Measurements from ENCODE around the gene NEUROD4.

Gene NEUROD4

GRCh38 chr12:55044135-55044534, 24.4 kb downstream of the NEUROD4 start:
- Histone ChIP-seq H3K4me1 (ENCODE audit: low read length) (no peaks in the 10 kb centered on the region), H3K27me3 (ENCODE audit: low read depth, low read length) (peaks cover 21% of the 10 kb centered on the region), H3K9me3 (ENCODE audit: insufficient read depth, low read length) (no peaks in the 10 kb centered on the region), H2AFZ (ENCODE audit: low read depth, low read length) (no peak overlapping the region), H4K20me1 (ENCODE audit: insufficient read depth, low read length) (no peaks in the 10 kb centered on the region), H3K4me3 (ENCODE audit: low read length) (no peak overlapping the region), H3K9ac (ENCODE audit: low read length) (no peak overlapping the region), H3K27ac (ENCODE audit: low read length) (no peak overlapping the region), H3K79me2 (ENCODE audit: low read length) (no peaks in the 10 kb centered on the region), H3K36me3 (replicated peaks; ENCODE audit: low read depth, low read length) (no peaks in the 10 kb centered on the region), H3K4me2 (ENCODE audit: low read length) (no peak overlapping the region)
- no peak for TF ChIP-seq CTCF (IDR thresholded peaks at IDR 0.05; ENCODE audit: low read depth, low read length)
- no peak for TF ChIP-seq EZH2phosphoT487 (IDR thresholded peaks at IDR 0.05; ENCODE audit: low read depth)

- H3K9ac ChIP-seq (ENCODE audit: low read length): no peak overlapping the region
- no peaks in the 10 kb centered on the region for H3K36me3 ChIP-seq (replicated peaks; ENCODE audit: low read depth, low read length)
- H3K27ac ChIP-seq (ENCODE audit: low read length): no peak overlapping the region
- TF ChIP-seq CTCF (IDR thresholded peaks at IDR 0.05; ENCODE audit: low read depth, low read length): no peak
- H3K79me2 ChIP-seq (ENCODE audit: low read length): no peaks in the 10 kb centered on the region
- H4K20me1 ChIP-seq (ENCODE audit: insufficient read depth, low read length): no peaks in the 10 kb centered on the region
- H3K4me3 ChIP-seq (ENCODE audit: low read length): no peak overlapping the region
- no peak overlapping the region for H3K4me2 ChIP-seq (ENCODE audit: low read length)
- H3K4me1 ChIP-seq (ENCODE audit: low read length): no peaks in the 10 kb centered on the region
- H2AFZ ChIP-seq (ENCODE audit: low read depth, low read length): no peak overlapping the region
- H3K27me3 ChIP-seq (ENCODE audit: low read depth, low read length): no peaks in the 10 kb centered on the region
- H3K9me3 ChIP-seq (ENCODE audit: insufficient read depth, low read length): no peaks in the 10 kb centered on the region
These were observed 29.9 kb downstream of the NEUROD4 start for GRCh38 chr12:55049676-55050075.

GRCh38 chr12:55051197-55051947, 31.6 kb downstream of the NEUROD4 start:
- TF ChIP-seq CTCF (IDR thresholded peaks at IDR 0.05; ENCODE audit: low read depth, low read length): no peak
- TF ChIP-seq EZH2phosphoT487 (IDR thresholded peaks at IDR 0.05; ENCODE audit: low read depth): no peak
- H3K4me1 ChIP-seq (ENCODE audit: low read length): no peaks in the 10 kb centered on the region
- no peak overlapping the region for H2AFZ ChIP-seq (ENCODE audit: low read depth, low read length)
- no peaks in the 10 kb centered on the region for H3K9me3 ChIP-seq (ENCODE audit: insufficient read depth, low read length)
- H3K27ac ChIP-seq (ENCODE audit: low read length): no peak overlapping the region
- no peak overlapping the region for H3K4me2 ChIP-seq (ENCODE audit: low read length)
- no peak overlapping the region for H3K4me3 ChIP-seq (ENCODE audit: low read length)
- no peak overlapping the region for H3K9ac ChIP-seq (ENCODE audit: low read length)
- no peaks in the 10 kb centered on the region for H4K20me1 ChIP-seq (ENCODE audit: insufficient read depth, low read length)
- no peaks in the 10 kb centered on the region for H3K27me3 ChIP-seq (ENCODE audit: low read depth, low read length)
- no peaks in the 10 kb centered on the region for H3K36me3 ChIP-seq (replicated peaks; ENCODE audit: low read depth, low read length)
- no peaks in the 10 kb centered on the region for H3K79me2 ChIP-seq (ENCODE audit: low read length)

GRCh38 chr12:55057481-55057880, 37.7 kb downstream of the NEUROD4 start:
- Histone ChIP-seq H3K36me3 (replicated peaks; ENCODE audit: low read depth, low read length) (no peaks in the 10 kb centered on the region), H3K9ac (ENCODE audit: low read length) (no peak overlapping the region), H3K9me3 (ENCODE audit: insufficient read depth, low read length) (no peaks in the 10 kb centered on the region), H3K4me3 (ENCODE audit: low read length) (no peak overlapping the region), H3K79me2 (ENCODE audit: low read length) (no peaks in the 10 kb centered on the region), H4K20me1 (ENCODE audit: insufficient read depth, low read length) (no peaks in the 10 kb centered on the region), H3K4me1 (ENCODE audit: low read length) (peaks cover 22% of the 10 kb centered on the region), H3K27ac (ENCODE audit: low read length) (no peak overlapping the region), H3K4me2 (ENCODE audit: low read length) (no peak overlapping the region), H2AFZ (ENCODE audit: low read depth, low read length) (no peak overlapping the region), H3K27me3 (ENCODE audit: low read depth, low read length) (0 out of 2 replicates have a peak, but pooled peaks cover 4% of the 10 kb centered on the region)
- TF ChIP-seq EZH2phosphoT487 (IDR thresholded peaks at IDR 0.05; ENCODE audit: low read depth) (no peak), CTCF (IDR thresholded peaks at IDR 0.05; ENCODE audit: low read depth, low read length) (no peak)
